ENCODE data around the gene GPR180.

DNA sequence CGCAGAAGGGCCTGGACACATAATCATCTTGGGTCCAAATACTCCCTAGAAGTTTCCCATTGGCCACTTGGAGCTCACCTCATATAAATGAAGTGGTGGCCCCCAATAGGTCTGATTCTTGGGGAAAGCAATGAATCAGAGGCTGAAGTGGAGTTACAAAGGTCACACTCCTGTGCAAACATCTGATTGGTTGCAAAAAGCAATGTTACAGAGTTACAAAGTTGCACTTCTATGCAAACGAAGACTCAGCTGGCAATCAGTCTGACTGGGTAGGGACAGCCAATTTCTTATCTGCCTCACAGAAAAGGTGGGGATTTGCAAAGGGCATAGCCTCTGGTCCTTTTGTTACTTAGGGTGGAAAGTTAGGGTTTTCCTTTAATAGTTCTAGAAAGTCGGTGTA lies 1.8 kb upstream of the GPR180 start:
- no peak for TF ChIP-seq CTCF (IDR thresholded peaks at IDR 0.05)
- TF ChIP-seq CREM (CRISPR knock-in tag; IDR thresholded peaks at IDR 0.05): no peak
- TF ChIP-seq, protein P1, sequence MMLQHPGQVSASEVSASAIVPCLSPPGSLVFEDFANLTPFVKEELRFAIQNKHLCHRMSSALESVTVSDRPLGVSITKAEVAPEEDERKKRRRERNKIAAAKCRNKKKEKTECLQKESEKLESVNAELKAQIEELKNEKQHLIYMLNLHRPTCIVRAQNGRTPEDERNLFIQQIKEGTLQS (CRISPR knock-in tag; conservative IDR thresholded peaks at IDR 0.05): no peak
- TF ChIP-seq NR3C1 (CRISPR knock-in tag; conservative IDR thresholded peaks at IDR 0.05; ENCODE audit: low read depth): no peak
- TF ChIP-seq KAT7 (CRISPR knock-in tag; IDR thresholded peaks at IDR 0.05; ENCODE audit: borderline replicate concordance): no peak
- no peak for TF ChIP-seq NR2C2 (CRISPR knock-in tag; IDR thresholded peaks at IDR 0.05)
- TF ChIP-seq, protein P2, sequence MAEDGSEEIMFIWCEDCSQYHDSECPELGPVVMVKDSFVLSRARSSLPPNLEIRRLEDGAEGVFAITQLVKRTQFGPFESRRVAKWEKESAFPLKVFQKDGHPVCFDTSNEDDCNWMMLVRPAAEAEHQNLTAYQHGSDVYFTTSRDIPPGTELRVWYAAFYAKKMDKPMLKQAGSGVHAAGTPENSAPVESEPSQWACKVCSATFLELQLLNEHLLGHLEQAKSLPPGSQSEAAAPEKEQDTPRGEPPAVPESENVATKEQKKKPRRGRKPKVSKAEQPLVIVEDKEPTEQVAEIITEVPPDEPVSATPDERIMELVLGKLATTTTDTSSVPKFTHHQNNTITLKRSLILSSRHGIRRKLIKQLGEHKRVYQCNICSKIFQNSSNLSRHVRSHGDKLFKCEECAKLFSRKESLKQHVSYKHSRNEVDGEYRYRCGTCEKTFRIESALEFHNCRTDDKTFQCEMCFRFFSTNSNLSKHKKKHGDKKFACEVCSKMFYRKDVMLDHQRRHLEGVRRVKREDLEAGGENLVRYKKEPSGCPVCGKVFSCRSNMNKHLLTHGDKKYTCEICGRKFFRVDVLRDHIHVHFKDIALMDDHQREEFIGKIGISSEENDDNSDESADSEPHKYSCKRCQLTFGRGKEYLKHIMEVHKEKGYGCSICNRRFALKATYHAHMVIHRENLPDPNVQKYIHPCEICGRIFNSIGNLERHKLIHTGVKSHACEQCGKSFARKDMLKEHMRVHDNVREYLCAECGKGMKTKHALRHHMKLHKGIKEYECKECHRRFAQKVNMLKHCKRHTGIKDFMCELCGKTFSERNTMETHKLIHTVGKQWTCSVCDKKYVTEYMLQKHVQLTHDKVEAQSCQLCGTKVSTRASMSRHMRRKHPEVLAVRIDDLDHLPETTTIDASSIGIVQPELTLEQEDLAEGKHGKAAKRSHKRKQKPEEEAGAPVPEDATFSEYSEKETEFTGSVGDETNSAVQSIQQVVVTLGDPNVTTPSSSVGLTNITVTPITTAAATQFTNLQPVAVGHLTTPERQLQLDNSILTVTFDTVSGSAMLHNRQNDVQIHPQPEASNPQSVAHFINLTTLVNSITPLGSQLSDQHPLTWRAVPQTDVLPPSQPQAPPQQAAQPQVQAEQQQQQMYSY (CRISPR knock-in tag; IDR thresholded peaks at IDR 0.05): no peak
- TF ChIP-seq, protein P3, sequence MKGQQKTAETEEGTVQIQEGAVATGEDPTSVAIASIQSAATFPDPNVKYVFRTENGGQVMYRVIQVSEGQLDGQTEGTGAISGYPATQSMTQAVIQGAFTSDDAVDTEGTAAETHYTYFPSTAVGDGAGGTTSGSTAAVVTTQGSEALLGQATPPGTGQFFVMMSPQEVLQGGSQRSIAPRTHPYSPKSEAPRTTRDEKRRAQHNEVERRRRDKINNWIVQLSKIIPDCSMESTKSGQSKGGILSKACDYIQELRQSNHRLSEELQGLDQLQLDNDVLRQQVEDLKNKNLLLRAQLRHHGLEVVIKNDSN (CRISPR knock-in tag; IDR thresholded peaks at IDR 0.05): no peak
- TF ChIP-seq ATF2 (CRISPR knock-in tag; IDR thresholded peaks at IDR 0.05; ENCODE audit: borderline replicate concordance, low read depth): no peak
- TF ChIP-seq, protein P4, sequence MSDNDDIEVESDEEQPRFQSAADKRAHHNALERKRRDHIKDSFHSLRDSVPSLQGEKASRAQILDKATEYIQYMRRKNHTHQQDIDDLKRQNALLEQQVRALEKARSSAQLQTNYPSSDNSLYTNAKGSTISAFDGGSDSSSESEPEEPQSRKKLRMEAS (CRISPR knock-in tag; IDR thresholded peaks at IDR 0.05): no peak
- TF ChIP-seq TCF7 (CRISPR knock-in tag; IDR thresholded peaks at IDR 0.05; ENCODE audit: low read depth): no peak
- no peak for TF ChIP-seq FOXJ3 (CRISPR knock-in tag; IDR thresholded peaks at IDR 0.05; ENCODE audit: borderline replicate concordance)
- TF ChIP-seq, protein P5, sequence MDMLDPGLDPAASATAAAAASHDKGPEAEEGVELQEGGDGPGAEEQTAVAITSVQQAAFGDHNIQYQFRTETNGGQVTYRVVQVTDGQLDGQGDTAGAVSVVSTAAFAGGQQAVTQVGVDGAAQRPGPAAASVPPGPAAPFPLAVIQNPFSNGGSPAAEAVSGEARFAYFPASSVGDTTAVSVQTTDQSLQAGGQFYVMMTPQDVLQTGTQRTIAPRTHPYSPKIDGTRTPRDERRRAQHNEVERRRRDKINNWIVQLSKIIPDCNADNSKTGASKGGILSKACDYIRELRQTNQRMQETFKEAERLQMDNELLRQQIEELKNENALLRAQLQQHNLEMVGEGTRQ (CRISPR knock-in tag; IDR thresholded peaks at IDR 0.05): no peak
- TF ChIP-seq, protein P6, sequence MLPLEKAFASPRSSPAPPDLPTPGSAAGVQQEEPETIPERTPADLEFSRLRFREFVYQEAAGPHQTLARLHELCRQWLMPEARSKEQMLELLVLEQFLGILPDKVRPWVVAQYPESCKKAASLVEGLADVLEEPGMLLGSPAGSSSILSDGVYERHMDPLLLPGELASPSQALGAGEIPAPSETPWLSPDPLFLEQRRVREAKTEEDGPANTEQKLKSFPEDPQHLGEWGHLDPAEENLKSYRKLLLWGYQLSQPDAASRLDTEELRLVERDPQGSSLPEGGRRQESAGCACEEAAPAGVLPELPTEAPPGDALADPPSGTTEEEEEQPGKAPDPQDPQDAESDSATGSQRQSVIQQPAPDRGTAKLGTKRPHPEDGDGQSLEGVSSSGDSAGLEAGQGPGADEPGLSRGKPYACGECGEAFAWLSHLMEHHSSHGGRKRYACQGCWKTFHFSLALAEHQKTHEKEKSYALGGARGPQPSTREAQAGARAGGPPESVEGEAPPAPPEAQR (CRISPR knock-in tag; IDR thresholded peaks at IDR 0.05): no peak

Measured in WTC11 (cell line).